HEK293T (cell line): Measurements from ENCODE around the gene RASSF8.

Experiments used
- CTCF ChIA-PET: fragments of 350-600 bp; formaldehyde crosslinking; extraction: SDS; loops from one replicate; lab custom pipeline; 2021; ENCODE audit warnings: antibody characterized with exemption, inconsistent platforms; lab: Yijun Ruan, JAX
- POLR2A ChIA-PET: fragments of 350-600 bp; formaldehyde crosslinking; extraction: SDS; loops from one replicate; lab custom pipeline; 2020; ENCODE audit warnings: antibody characterized with exemption, inconsistent platforms; lab: Yijun Ruan, JAX
- DNase-seq: peaks from one replicate; pipeline ENCODE4 v3.0.0; 2012; ENCODE audit warnings: mixed read lengths; ENCODE audit errors: extremely low spot score
- ARNT ChIP-seq: fragments of 450-650 bp; IDR thresholded peaks from 2 replicates; pipeline ENCODE4 v1.6.1; 2017; ENCODE audit warnings: mild to moderate bottlenecking
- BHLHE40 ChIP-seq: fragments of 450-650 bp; IDR thresholded peaks from 2 replicates; pipeline ENCODE4 v1.6.1; 2016; ENCODE audit warnings: mild to moderate bottlenecking, moderate library complexity, borderline replicate concordance
- CTBP1 ChIP-seq: fragments of 450-650 bp; IDR thresholded peaks from 2 replicates; pipeline ENCODE4 v1.6.1; 2016; ENCODE audit warnings: borderline replicate concordance
- ELF4 ChIP-seq: fragments of 450-650 bp; IDR thresholded peaks from 2 replicates; pipeline ENCODE4 v1.6.1; 2017; ENCODE audit warnings: antibody characterized with exemption
- FOXA1 ChIP-seq: fragments of 450-650 bp; IDR thresholded peaks from 2 replicates; pipeline ENCODE4 v1.6.1; 2016; ENCODE audit warnings: mild to moderate bottlenecking
- FOXK2 ChIP-seq: fragments of 450-650 bp; IDR thresholded peaks from 2 replicates; pipeline ENCODE4 v1.6.1; 2016; ENCODE audit warnings: mild to moderate bottlenecking
- FOXM1 ChIP-seq: fragments of 450-650 bp; IDR thresholded peaks from 2 replicates; pipeline ENCODE4 v1.6.1; 2017; ENCODE audit warnings: mild to moderate bottlenecking, borderline replicate concordance
- HDGF ChIP-seq: fragments of 450-650 bp; IDR thresholded peaks from 2 replicates; pipeline ENCODE4 v1.6.1; 2017; ENCODE audit warnings: antibody characterized with exemption, borderline replicate concordance
- L3MBTL2 ChIP-seq: fragments of 450-650 bp; conservative IDR thresholded peaks from 2 replicates; pipeline ENCODE4 v1.6.1; 2016; ENCODE audit warnings: mild to moderate bottlenecking
- LEF1 ChIP-seq: fragments of 450-650 bp; IDR thresholded peaks from 2 replicates; pipeline ENCODE4 v1.6.1; 2017; ENCODE audit warnings: mild to moderate bottlenecking, borderline replicate concordance
- NFRKB ChIP-seq: fragments of 450-650 bp; IDR thresholded peaks from 2 replicates; pipeline ENCODE4 v1.6.1; 2016; ENCODE audit warnings: mild to moderate bottlenecking, moderate library complexity
- SP1 ChIP-seq: fragments of 450-650 bp; IDR thresholded peaks from 2 replicates; pipeline ENCODE4 v1.6.1; 2017
- SUZ12 ChIP-seq: fragments of 450-650 bp; IDR thresholded peaks from 2 replicates; pipeline ENCODE4 v1.6.1; 2016; ENCODE audit warnings: mild to moderate bottlenecking
- TARDBP ChIP-seq: fragments of 450-650 bp; IDR thresholded peaks from 2 replicates; pipeline ENCODE4 v1.6.1; 2016
- ZNF384 ChIP-seq: fragments of 450-650 bp; IDR thresholded peaks from 2 replicates; pipeline ENCODE4 v1.6.1; 2016
- TF ChIP-seq, protein P1 (sequence below): fragments of 450-650 bp; IDR thresholded peaks from 2 replicates; pipeline ENCODE4 v1.6.1; 2016

Gene RASSF8

DNA sequence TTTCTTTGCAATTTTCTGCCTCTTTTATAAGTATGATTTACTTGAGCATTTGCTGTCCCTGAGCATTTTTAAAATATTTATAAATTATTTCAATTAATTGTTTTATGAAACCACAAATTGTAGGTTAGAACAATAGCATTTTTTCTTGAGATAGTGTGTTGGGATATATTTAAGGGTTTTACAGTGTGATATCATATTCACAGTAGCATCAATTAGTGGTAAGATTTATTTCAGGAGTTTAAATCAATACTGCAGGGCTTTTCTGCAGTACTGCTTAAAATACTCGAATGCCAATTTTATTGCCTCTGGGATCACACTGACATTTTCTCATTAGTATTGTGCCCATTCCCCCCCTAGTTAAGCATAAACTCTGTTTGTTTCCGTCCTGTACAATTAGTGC, 84.2 kb downstream of the RASSF8 start:
- POLR2A ChIA-PET: no interaction called here
- DNase-seq: no peak
- TF ChIP-seq HDGF: no peak
- TF ChIP-seq L3MBTL2: no peak
- no peak for TF ChIP-seq FOXA1
- no peak for TF ChIP-seq ZNF384
- TF ChIP-seq, protein P1, sequence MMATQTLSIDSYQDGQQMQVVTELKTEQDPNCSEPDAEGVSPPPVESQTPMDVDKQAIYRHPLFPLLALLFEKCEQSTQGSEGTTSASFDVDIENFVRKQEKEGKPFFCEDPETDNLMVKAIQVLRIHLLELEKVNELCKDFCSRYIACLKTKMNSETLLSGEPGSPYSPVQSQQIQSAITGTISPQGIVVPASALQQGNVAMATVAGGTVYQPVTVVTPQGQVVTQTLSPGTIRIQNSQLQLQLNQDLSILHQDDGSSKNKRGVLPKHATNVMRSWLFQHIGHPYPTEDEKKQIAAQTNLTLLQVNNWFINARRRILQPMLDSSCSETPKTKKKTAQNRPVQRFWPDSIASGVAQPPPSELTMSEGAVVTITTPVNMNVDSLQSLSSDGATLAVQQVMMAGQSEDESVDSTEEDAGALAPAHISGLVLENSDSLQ: no peak
- TF ChIP-seq ELF4: no peak
- no peak for TF ChIP-seq BHLHE40
- no peak for TF ChIP-seq SUZ12
- TF ChIP-seq NFRKB: no peak
- no peak for TF ChIP-seq FOXK2
- no peak for TF ChIP-seq FOXM1
- no peak for TF ChIP-seq TARDBP
- TF ChIP-seq CTBP1: no peak
- TF ChIP-seq SP1: no peak
- no peak for TF ChIP-seq LEF1
- CTCF ChIA-PET: interaction anchor here (1.1 kb wide), 1 partner anchor 25 kb away, joined by 3 read pairs; no protein-coding TSS in a partner anchor

DNA sequence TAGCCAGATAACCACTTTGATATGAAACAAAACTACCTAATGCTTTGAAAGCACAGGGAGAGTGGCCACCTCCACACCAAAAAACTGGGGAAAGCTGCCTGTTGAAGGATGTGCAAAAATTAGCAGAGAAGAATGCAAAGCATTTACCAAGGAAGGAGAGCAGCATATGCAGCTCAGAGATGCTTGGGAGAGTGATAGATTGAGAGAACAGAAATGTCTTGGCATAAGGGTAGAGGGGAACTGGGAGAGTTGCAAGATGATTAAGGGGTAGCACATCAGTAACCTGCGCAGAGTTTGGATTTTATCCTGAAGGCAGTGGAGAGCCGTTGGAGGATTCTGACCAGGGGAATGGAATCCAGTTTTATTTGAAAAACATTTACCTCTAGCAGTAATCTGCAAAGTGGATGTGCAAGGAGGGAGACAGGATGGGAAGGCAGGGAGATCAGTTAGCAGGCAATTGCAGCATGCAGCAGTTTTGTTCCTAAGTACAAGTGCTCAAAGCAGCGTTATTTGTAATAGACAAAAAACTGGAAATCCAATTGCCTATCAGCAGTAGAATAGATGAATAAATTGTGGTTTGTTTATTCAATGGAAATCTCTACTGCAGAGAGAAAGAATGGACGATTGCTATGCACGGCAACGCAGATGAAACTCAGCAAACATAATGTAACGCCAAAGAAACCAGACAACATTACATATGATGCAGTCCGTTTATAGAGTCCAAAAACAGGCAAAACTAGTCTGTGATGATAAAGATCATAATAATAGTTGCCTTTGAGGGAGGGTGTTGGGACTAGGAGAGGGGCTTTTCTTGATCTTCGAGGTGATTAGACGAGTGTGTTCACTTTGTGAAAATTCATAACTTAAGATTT, 84.9 kb downstream of the RASSF8 start:
- CTCF ChIA-PET: interaction anchor here (1.1 to 1.4 kb wide), 2 partner anchors 16 to 25 kb away, joined by 3 read pairs; no protein-coding TSS in a partner anchor

DNA sequence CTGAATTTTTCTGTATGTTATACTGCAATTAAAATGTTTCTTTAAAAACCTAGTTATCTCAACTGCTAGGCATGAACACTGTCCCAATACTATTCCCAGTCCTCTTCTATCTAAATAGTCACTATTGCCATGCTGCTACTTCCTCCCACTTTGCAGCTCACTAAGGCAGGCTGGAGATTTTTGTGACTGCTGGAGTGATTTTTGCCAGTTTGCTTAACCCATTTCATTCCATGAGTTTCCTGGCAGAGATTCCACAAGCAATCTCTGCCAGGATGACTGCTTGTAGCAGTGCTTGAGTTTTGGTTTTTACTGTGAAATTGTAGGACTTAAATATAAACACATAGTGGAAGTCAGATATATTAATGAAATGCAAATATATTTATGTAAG, 85.5 kb downstream of the RASSF8 start:
- ChIA-PET POLR2A (no interaction called here), CTCF (interaction anchor here (1.4 kb wide), 1 partner anchor 16 kb away, joined by 3 read pairs; no protein-coding TSS in a partner anchor)
- no peak for DNase-seq
- TF ChIP-seq ARNT: no peak
- TF ChIP-seq FOXA1: no peak
- TF ChIP-seq LEF1: no peak
- no peak for TF ChIP-seq TARDBP
- no peak for TF ChIP-seq CTBP1
- TF ChIP-seq FOXM1: no peak
- no peak for TF ChIP-seq HDGF
- TF ChIP-seq SUZ12: no peak
- TF ChIP-seq L3MBTL2: no peak
- TF ChIP-seq BHLHE40: no peak
- TF ChIP-seq SP1: no peak

More for the DNA sequence above, 84.9 kb downstream of the RASSF8 start:
- DNase-seq: no peak
- POLR2A ChIA-PET: no interaction called here
- TF ChIP-seq SUZ12: no peak
- TF ChIP-seq CTBP1: no peak
- TF ChIP-seq TARDBP: no peak
- TF ChIP-seq, protein P1: no peak
- TF ChIP-seq SP1: no peak
- TF ChIP-seq FOXA1: no peak
- no peak for TF ChIP-seq FOXK2
- TF ChIP-seq ELF4: no peak
- TF ChIP-seq BHLHE40: no peak
- TF ChIP-seq NFRKB: no peak
- no peak for TF ChIP-seq L3MBTL2
- TF ChIP-seq ARNT: no peak
- TF ChIP-seq HDGF: no peak

DNA sequence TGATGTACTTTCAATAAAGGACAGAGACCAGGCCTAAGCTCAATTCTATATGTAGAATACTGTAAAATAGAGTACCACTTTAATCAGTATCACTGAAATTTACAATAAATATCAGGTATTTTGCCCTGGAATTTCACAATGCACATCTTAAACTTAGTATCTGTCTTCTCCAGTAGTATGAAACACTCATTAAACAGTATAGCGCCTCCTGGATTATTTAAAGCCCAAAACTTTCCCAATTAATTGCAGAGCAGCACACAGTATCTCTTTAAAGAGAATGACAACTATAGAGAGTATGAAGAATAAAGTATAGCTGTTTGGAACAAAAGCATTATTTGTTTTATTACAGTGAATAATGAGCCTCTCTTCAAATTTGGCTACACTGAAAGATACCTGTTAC, 86.1 kb downstream of the RASSF8 start:
- ChIA-PET POLR2A (no interaction called here), CTCF (interaction anchor here (0.6 kb wide), 1 partner anchor 442 kb away, joined by 3 read pairs; no protein-coding TSS in a partner anchor)
- TF ChIP-seq FOXA1 (no peak), BHLHE40 (no peak), SUZ12 (no peak), LEF1 (no peak), ARNT (no peak), SP1 (no peak), CTBP1 (no peak), NFRKB (no peak), TARDBP (no peak), ELF4 (no peak), FOXK2 (no peak), HDGF (no peak), ZNF384 (no peak), FOXM1 (no peak), L3MBTL2 (no peak)
- TF ChIP-seq, protein P1: no peak
- DNase-seq: no peak

DNA sequence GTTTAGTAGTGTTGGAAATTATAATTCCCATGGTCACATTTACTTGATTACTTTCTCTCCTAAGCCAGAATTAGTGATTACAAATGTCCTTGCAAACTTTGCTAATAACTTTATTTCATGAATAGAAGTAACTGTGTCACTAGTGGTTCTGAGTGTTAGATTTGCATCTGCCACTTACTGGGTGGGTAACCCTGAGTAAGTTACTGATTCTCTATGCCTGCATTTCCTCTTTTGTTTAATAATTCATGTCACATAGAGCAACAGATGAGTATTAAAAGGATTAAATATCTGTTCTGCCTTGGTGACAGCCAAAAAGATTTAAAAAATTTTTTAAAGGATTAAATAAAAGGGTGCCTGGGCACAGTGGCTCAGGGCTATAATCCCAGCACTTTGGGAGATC, 87.7 kb downstream of the RASSF8 start:
- POLR2A ChIA-PET: no interaction called here
- CTCF ChIA-PET: no interaction called here
- TF ChIP-seq SUZ12 (no peak), L3MBTL2 (no peak), FOXK2 (no peak), FOXM1 (no peak), TARDBP (no peak), ZNF384 (no peak), ARNT (no peak), FOXA1 (no peak), ELF4 (no peak), NFRKB (no peak), CTBP1 (no peak), LEF1 (no peak), BHLHE40 (no peak), HDGF (no peak), SP1 (no peak)
- TF ChIP-seq, protein P1: no peak
- no peak for DNase-seq
